CD4-positive, alpha-beta T cell treated with Interleukin-6 for 4 hours (primary cell): Measurements from ENCODE around the gene PROM1.

Source experiments
- DNase-seq: peaks from one replicate; pipeline ENCODE4 v3.0.0-alpha.2; 2020; ENCODE audit warnings: mixed read lengths

Gene PROM1

DNA sequence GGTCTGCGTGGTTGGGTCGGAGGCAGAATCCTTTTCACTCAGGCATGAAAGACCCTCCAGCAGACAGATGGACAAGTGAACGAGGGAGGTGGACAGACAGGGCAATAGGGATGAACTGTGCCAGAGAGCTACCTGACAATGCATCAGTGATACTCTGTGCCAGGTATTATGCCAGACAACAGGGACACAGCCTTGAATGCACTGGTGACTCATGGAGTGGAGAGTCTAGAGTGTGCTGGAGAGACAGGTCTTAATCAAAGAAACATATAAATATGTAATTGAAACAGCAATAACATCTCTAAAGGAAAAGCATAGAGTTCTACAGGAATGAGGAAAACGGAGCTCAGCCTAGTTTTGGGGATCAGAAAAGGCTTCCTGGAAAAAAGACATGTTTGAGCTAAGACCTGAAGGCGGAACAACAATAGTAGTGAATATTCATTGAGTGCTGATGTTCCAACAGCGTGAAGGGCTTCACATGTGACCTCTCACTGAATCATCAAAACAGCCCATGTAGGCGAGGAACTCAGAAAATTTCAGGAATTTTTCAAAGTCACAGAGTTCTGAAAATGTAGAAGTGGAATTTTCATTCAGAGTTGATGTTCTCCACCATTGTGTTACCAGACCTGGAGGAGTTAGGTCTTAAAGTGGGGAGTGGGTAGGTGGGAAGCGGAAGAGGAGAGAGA, 100.8 kb downstream of the PROM1 start:
- DNase-seq: no peak

DNA sequence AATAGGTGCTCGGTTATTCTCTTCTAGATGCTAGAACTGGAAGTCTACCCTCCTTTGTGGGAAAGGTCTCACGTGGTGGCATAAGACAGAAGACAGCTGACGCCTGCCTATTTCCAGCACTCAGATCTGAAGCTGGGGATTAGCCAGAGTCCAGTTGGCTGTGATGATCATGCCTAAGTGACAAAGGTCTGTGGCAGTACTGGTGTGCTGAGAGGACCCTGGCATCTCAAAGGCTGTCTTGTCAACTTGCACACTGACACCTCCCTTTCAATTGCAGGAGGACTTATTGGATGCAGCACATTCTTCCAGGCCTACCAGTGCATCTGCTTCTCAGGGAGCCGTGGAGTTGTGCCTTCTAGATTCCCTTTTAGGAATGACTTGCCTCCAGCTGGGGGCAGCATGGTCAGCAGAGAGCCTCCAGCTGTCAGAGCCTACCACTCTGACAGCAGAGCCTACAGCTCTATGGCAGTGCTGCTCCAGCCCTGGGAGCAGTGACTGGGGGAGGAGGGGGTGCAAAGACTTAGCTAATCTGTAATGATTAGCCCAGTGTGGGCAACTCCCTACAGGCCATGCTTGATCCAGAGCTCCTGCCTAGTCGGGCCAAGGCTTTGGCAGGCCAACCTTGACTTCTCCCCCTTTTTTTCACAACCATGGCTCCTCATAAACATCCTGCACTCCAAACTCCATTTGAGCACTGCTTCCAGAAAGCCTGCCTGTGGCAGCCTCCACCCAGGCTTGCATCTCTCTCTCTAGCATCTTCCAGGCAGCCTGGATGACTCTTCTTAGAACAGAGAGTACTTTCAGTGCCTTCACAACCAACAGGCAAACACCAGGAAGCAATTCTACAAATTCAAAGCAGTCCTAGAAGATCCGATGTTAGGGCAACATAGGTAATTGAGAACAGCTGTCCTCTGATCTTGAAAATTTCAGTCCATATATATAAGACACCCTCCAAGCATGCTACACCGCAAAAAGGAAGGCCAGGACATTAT, 107.1 kb downstream of the PROM1 start:
- DNase-seq: no peak

DNA sequence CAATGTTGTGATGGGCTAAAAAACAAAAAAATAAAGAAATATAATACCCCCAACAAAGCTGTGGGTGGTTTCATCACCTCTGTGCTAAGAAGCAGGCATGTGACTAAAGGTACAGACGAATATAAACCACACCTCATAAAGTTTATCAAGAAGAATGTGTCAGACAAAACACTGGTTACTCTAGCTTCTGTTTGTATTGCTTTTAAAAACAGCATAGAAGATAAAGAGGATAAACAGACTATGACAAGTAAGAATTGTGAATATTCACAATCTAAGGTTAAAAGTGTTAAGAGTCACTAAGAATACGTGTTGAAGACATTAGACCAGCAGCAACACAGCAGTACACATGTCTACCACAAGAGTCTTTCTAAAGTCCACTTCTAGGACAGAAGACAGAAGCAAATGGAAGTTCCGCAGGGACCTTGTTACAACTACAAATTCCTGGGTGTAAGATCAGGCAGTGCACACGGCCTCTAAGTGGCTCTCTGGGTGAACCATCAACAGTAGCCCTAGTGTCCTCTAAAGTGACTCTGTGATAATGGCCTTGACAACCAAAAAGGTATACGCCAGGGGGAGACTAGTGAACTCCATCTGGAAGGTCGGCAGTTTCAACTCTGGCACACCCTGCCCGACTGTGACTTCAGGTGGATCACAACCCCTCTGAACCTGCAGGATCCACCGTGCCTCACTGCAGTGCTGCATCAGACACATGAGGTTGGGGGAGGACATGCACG, 112.6 kb downstream of the PROM1 start:
- DNase-seq: no peak

DNA sequence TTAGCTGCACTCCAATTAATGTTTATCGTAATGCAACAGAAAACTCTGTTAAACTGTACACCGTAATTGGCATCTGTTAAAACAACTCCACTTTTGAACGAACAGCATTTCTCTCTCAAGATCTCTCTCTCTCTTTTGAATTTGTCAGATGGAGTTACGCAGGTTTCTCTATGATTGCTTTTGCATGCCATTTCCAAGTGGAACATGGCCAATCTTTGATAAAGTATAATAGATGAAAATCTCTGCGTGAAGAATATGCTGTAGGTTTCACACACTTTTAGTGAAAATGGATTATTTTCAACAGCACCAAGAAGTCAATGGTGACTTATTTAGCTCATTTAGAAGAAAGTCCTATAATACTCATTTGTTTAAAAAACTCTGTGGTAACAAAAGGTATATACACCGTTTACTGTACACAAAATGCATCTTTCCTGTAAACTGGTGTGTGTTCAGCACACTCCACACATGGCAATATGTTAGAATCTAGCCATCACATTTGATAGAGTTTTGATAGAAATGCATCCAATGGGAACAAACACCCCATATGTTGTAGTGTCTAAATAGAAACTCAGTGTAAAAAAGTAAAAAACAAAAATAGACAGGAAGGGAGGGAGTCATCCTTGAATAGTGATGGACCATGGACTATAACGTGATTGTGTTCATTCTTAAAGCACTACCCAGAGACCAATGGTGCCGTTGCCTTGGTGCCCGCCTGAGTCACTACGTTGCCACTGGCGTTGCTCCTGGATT, 115.1 kb downstream of the PROM1 start:
- DNase-seq: no peak

DNA sequence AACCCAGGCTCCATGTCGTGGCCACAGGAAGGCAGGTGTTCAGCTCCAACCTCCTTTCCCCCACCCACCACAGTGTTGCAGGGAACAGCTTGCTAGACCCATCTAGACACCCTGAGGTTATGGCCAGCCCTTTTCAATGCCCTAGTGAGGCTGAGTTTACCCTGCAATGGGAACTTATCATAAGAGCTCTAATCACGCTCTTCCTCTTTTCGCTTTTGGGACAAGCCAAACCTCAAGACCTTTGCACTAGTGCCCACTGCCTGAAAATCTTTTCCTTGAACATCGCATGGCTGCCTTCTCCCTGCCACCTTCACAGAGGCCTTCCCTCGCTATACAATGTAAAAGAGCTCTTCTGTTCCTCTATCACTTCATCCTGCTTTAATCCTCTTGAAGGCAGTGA, 118.5 kb downstream of the PROM1 start:
- no peak for DNase-seq

DNA sequence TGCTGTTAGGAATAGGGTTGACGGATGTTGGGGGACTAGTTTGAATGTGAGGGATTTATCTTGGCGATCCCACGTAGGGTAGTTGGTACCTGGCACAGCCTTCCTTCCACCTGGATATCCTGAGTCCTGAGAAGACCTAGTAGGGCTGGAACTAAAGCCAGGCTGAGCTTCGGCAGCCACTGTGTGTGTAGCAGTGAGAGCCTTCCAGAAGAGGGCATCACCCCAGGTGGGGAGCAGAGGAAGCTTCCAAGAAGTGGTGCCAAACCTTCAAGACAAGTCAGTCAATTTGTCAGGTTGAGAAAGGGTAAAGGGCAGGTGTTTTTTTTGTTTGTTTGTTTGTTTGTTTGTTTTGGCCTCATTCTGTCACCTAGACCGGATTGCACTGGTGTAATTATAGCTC, 119.7 kb downstream of the PROM1 start:
- DNase-seq: no peak

DNA sequence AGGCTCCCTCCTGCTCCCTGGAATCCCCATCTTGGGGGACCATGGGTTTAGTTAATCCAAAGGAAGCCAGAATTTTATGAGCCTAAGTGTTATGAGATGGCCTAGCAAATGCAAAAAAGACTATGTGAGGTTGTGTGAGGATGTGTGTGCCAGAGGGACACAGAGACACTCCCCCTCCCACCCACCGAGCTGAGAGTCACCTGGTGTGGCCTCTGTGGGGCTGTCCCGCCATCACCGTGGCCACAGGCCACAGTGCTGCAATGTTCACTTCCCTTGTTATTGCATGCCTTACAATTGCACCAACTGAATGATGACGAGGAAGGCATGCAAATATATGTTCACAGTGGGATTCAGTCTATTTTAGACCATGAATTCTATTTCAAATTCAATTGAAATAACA, 120.2 kb downstream of the PROM1 start:
- peak; percentile 10 for DNase-seq

DNA sequence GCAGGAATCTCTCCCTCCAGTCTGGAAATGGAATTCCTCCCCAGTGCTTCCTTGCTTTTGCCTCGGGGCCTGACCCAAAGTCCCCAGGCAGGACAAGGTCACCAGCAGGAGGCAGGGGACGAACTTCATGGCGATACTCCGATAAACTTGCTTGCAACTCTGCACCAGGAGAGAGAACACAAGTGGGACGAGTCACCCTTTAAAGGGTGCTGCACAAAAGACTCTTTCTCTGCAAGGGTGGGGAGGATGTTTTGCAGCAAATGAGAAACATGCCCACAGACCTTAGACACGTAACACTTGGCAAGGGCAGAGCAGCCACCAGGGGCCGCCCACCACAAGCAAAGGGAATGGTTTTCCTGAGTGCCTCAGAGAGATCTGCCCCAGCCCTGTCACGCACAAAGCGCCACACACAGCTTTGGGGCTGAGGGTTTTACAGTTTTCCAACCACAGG, 120.8 kb downstream of the PROM1 start, which contains the start of gene FGFBP2:
TSS of gene FGFBP2 (minus strand) at position 175 of the 451 bp plus-strand sequence. CDS start at position 129, 46 bp downstream.
- DNase-seq: peak; percentile 59

DNA sequence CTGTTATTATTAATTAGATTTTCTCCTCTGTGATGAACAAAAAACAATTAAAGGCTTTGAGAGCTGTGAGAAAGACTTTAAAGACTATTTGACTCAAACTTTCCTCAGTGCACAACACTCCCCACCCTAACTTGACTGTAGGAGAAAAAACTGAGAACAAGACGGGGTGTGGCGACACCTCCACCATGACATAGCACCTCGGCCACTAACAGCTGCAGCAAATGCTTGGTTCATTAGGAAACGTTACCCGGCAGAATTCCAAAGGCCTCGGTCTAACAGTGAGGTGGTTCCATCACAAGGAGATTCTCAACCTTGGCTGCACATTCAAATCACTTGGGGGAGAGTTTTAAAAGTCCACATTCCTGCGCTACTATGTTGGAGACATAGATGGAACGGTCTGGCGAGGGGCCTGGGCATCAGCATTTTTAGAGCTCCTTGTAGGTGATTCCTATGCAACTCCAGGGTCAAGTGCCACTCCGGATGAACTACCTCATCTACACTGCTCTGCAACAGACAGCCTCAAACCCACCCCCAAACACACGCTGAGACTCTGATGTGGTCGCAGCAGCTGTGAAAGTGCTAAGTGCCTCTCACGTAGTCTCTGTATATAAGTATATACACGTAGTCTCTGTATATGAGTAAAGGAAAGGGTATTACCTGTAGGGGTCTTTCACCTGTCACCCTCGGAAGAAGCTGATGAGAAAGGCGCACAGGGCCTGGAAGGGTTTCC, 121.9 kb downstream of the PROM1 start:
- peak; percentile 11 for DNase-seq

DNA sequence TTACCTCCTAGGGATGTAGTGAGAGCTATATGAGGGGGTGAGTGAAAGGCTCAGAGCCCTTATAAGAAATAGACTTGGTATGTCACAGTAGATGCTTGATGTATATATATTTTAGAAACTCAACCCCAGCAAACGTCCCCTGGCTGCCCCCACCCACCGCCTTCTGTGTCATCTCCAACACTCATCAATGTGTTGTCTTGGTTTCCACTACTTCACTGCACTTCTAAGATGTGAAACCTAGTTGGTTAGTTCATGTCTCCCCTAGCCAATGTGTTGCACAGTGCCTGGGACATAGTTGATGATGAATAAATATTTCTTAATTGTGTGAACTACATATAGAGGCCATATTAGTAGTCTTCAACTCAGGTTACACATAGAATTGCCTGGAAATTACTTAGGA, 125.3 kb downstream of the PROM1 start:
- DNase-seq: no peak

DNA sequence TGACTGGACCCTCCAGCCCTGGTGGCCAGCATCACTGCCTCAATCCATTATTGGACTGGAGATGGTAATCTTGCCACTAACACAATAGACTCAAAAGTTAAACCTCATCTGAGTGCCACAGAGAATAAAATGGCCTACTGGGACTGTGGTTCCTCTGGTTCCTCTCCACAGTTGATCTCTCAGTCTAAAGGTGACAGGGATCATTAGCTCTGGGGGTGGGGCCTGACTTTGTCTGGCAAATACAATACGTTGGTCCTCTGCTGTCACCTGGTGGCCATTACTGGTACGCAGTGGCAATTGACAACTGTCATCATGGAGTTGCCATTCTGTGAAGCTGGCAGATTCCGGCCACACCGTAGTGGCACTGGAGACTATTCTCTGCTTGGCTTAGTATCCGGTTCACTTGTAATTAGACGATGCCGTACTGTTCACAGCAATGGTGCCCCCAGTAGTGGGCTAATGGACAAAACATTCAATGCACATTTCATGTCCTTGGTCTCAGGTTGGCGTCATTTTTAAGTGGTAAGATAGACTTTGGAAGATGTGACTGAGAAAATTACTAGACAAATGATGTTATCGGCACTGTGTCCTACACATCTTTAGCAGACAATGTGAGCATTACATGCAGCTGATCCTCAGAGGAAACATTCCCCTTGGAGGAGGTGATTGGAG, 127.5 kb downstream of the PROM1 start:
- peak; percentile 77 for DNase-seq

DNA sequence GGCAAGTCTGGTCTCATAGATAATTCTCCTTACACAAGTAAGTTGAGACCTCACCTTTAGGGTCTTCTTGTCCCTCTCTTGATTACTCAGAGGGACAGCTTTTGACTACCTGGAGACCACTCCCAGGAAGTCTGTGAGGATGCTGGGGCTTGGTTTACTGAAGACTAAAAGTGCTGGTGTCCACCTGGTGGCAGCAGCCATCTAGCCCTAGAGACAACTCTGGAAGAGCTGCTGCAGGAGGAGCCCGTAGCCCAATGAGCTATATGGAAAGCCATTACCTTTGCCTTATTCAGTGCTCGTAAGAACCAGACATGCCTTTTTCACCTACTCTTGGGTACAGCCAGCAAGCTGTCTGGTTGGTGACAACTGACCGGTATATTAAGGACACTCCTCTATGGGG, 128.2 kb downstream of the PROM1 start:
- DNase-seq: no peak

DNA sequence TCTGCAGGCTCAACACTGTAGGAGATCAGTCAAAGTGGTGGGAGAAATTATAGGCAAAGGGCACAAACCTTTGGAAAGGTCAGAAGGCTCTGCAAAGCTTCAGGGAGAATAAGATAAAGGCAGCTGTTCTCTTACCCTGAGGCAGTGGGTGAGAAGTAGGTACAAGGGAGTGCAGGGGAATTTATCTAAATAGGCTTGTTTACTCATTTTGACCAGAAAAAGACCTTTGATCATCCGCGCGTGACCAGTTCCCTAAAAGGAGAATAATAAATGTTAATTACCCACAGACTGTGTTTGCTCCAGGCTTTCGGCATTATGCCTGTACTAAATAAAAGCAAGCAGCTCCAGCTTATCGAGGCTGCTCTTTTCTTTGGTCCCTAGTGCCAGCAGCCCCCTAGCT, 130.2 kb downstream of the PROM1 start:
- DNase-seq: no peak

DNA sequence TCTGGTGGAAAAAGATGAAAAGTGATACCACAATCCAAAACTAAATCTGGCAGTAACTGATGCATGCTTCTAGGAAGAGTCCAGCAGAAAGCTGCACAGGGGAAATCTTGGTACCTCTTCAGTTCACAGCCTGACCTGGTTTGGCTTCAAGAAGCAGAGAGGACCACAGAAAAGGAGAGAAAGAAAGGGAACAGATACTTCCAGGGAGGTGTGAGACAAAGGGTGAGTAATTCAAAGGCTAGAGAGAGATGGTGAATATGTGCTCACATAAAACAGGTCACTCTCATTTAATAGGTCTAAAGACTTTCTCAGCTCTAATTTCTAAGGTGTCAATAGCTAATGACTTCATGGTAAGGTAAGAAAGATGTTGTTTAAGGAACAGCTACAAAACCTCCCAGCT, 132.0 kb downstream of the PROM1 start:
- no peak for DNase-seq

DNA sequence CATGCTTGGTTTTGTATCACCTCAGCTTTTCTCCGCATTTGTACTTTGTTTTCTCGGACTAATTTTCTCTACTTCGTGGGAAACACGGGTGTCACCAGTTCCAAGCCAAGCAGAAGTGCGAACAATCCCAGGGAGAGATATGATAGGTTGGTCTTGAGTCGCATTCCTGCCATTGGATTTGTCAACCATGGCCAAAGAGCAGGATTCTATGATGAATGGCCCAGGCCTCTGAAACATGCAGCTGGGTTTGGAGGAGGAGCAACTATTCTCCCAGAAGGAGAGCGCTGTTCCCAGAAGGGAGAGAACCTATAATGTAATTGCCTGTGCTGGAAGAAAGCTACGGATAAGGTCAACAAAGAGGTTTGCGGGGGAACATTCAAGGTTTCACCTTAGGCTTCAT, 135.0 kb downstream of the PROM1 start:
- no peak for DNase-seq

DNA sequence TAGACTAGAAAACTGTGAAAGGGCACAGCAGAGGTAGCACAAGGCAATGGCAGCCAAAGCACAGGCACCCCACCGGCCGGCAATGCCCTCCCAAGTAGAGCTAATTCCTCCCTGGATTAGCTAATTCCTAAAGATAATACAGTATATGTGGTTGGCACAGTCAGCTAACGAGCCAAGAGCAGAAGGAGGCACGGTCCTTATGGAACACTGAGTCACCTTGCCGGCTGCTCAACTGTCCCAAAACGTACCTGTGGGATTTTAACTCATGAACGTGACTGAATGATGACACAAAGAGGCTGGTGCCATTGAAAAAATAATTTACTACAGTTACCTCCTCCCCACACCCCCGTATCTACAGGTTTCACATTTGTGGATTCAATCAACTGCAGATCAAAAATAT, 136.1 kb downstream of the PROM1 start:
- DNase-seq: no peak

DNA sequence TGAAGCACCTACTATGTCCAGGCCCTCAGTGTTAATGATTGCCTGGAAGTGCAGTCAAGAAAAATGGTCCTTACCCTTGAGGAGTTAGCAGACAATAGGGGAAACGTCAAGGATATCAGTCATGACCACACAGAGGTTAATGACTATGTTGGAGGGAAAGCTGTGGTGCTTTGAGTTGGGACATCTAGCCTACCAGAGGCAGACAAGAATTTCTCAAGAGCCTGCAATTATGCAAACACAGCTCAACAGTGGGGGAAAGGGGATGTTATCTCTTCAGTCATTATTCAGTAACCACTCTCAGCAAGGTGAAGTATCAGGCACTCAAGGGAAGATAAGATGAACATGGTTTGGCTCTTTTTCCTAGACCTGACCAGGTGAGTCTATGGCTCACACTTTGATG, 138.3 kb downstream of the PROM1 start:
- no peak for DNase-seq

DNA sequence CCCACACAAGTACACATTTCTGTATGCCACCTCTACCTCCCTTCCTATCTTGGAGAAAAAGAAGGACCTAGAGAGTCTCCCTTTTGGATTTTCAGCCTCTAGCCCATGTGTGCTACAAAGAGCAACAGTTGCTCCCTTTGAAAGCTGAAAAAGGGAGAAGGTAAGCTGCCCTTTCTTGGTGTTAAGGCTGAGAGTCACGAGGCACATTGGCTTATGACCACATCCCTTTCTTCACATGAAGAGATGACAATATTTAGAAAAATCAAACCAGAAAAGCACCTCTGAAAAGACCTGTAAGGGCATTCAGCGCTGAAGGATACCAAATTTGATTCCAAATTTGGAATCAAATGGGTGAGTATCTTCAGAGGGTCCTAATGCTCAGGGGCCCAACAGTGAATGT, 138.9 kb downstream of the PROM1 start:
- no peak for DNase-seq

DNA sequence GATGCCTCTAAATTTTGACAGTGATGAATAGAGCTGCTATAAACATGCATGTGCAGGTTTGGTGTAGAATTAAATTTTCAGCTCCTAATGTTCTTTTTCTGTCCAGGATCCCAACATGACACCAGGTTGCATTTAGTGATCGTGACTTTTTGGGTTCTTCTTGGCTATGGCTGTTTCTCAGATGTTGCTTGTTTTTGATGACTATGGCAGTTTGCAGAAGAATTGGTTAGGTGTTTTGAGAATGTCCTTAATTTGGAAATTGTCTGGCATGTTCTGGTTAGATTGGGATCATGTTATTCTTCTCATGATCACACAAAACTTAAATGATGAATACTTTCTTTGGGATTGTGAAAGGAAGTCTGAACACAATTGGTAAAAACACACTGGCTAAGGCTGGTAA, 141.5 kb downstream of the PROM1 start:
- no peak for DNase-seq

DNA sequence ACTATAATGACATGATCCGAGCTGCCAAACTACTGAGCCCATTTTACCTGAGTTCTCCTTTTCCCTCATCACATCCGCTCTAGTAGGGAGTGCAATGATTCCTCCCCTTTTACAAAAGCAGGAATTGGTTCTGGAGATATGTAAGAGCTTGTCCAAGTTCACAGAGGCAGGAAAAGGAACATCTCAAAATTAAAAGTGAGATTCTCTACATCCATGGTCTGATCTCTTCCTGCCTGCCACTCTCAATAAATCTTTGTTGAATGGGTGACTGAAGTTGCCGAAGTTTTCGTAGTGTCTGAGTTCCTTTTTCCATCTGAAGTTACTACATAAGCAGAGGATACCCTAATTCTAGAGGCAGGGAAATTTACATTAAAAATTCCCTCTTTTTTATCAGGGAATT, 145.2 kb downstream of the PROM1 start, which contains the start of gene FGFBP1:
TSS of gene FGFBP1 (minus strand) at position 101 of the 400 bp plus-strand sequence. CDS start 2,108 bp downstream, outside the sequence.
- no peak for DNase-seq

DNA sequence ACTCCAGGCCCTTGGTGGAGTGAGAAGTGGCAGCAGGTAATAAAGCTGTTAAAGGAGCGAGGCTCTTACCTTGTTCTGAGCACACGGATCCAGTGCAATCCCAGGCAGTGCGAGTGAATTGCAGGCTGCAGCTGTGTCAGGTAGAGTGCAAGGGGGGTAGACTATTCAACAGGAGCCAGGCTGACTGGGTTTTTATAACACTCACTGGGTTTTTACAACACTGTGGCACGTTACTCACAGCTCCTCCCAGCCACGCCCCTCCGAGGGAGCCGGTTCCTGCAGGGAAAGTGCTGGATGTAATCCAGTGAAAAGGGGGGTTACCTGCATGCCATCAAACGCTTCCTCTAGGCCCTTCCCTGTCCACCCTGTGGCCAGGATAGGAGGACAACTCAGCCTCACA, 145.6 kb downstream of the PROM1 start:
- DNase-seq: no peak
